ENCODE measurements around the gene PRELID1. TPM values are rescaled to one million over a fixed set of nuclear protein-coding genes. Genes with fewer than 3 reads are reported as not detected.
"Not testable (repeated sequence)": the region's sequence is repeated elsewhere in the genome, so short reads cannot be mapped to it uniquely, and the experiment has no call there.

Gene PRELID1
- 87.0 TPM for total RNA-seq
- long read RNA-seq, transcript PRELID1-201 (5 exons, 1,261 nt) = major isoform, 187 of 201 reads
- long read RNA-seq, partial matches to known transcripts = 2 of 201 reads
- long read RNA-seq, other reads (novel, unspliced or antisense) = 7 of 201 reads

- Histone ChIP-seq H3K36me3 (peaks cover 27% of the 10 kb centered on the region), H3K27me3 (no peaks in the 10 kb centered on the region), H3K9me3 (no peaks in the 10 kb centered on the region), H3K4me3 (peak within 1 kb of the TSS; percentile 99), H3K27ac (peak within 1 kb of the TSS; percentile 86), H3K4me1 (peaks cover 67% of the 10 kb centered on the region)
- peak; percentile 38 for TF ChIP-seq CTCF (IDR thresholded peaks at IDR 0.05)
- peak; percentile 87 for ATAC-seq
- DNase-seq = peak; percentile 95
- intact Hi-C loops (cut with DNase I) = no loop called here
Measured at GRCh38 chr5:177303121-177303924, at the start of gene PRELID1, which contains the start of gene RAB24. PRELID1 (plus strand) TSS chr5:177303799; CDS start chr5:177303986, 187 bp downstream. RAB24 (minus strand) TSS chr5:177303719; CDS start chr5:177303288, 431 bp downstream.

- TF ChIP-seq CTCF (IDR thresholded peaks at IDR 0.05) = no peak
- Histone ChIP-seq H3K27ac (no peak overlapping the region), H3K36me3 (peaks cover 95% of the 10 kb centered on the region), H3K27me3 (no peaks in the 10 kb centered on the region), H3K9me3 (no peaks in the 10 kb centered on the region), H3K4me1 (no peaks in the 10 kb centered on the region), H3K4me3 (no peak overlapping the region)
- DNase-seq (peak; percentile 69), ATAC-seq (peak; percentile 72)
- intact Hi-C loops (cut with DNase I) = no loop called here
Measured at GRCh38 chr5:177256296-177256695, 47.3 kb upstream of the PRELID1 start.

GRCh38 chr5:177258711-177259110, 44.9 kb upstream of the PRELID1 start:
- ATAC-seq; H3K4me1 ChIP-seq; DNase-seq; H3K27me3 ChIP-seq; H3K27ac ChIP-seq; H3K4me3 ChIP-seq; intact Hi-C loops (cut with DNase I); H3K9me3 ChIP-seq: not testable (repeated sequence)
- peaks cover 95% of the 10 kb centered on the region for H3K36me3 ChIP-seq

GRCh38 chr5:177260961-177261360, 42.6 kb upstream of the PRELID1 start:
- peaks cover 83% of the 10 kb centered on the region for H3K36me3 ChIP-seq
- H3K4me3 ChIP-seq = no peak overlapping the region
- TF ChIP-seq CTCF (IDR thresholded peaks at IDR 0.05) = no peak
- intact Hi-C loops (cut with DNase I) = no loop called here
- H3K9me3 ChIP-seq = no peaks in the 10 kb centered on the region
- DNase-seq = no peak
- no peak overlapping the region for H3K27ac ChIP-seq
- no peaks in the 10 kb centered on the region for H3K27me3 ChIP-seq
- no peak for ATAC-seq
- peaks cover 5% of the 10 kb centered on the region for H3K4me1 ChIP-seq

- no peak for ATAC-seq
- Histone ChIP-seq H3K4me1 (peaks cover 5% of the 10 kb centered on the region), H3K9me3 (no peaks in the 10 kb centered on the region), H3K36me3 (peaks cover 88% of the 10 kb centered on the region), H3K4me3 (no peak overlapping the region), H3K27ac (no peak overlapping the region), H3K27me3 (no peaks in the 10 kb centered on the region)
- intact Hi-C loops (cut with DNase I) = no loop called here
- no peak for TF ChIP-seq CTCF (IDR thresholded peaks at IDR 0.05)
- DNase-seq = no peak
Measured at GRCh38 chr5:177261510-177261909, 42.1 kb upstream of the PRELID1 start.

GRCh38 chr5:177264178-177264577, 39.4 kb upstream of the PRELID1 start:
- Histone ChIP-seq H3K9me3 (no peaks in the 10 kb centered on the region), H3K27ac (no peak overlapping the region), H3K4me1 (peaks cover 5% of the 10 kb centered on the region), H3K27me3 (no peaks in the 10 kb centered on the region), H3K4me3 (no peak overlapping the region), H3K36me3 (peaks cover 88% of the 10 kb centered on the region)
- intact Hi-C loops (cut with DNase I) = no loop called here
- DNase-seq (no peak), ATAC-seq (no peak)
- no peak for TF ChIP-seq CTCF (IDR thresholded peaks at IDR 0.05)

All from upper lobe of right lung (tissue), 1 donor.